K562 (cell line): ENCODE measurements around the gene SERPINE1.

ENCODE experiments used
- POLR2A ChIP-seq: fragments of 450-650 bp; conservative IDR thresholded peaks from 2 replicates; pipeline ENCODE4 v1.6.1; 2016
- RFX5 ChIP-seq: IDR thresholded peaks from 2 replicates; pipeline ENCODE4 v1.6.1; 2011; ENCODE audit warnings: low read depth, mild to moderate bottlenecking, improper control_type of control experiment, low read length
- SP1 ChIP-seq: sonication (generic); formaldehyde crosslinking; IDR thresholded peaks from 2 replicates; pipeline ENCODE4 v1.8.1; 2022; ENCODE audit warnings: mild to moderate bottlenecking, missing genetic modification reagents
- TBL1XR1 ChIP-seq, 2 experiments: IDR thresholded peaks; 2 replicates each; pipeline ENCODE4 v1.6.1; 2012; ENCODE audit warnings: improper control_type of control experiment in 2 of 2, low read length in 2 of 2, mild to moderate bottlenecking in 1 of 2
- ZNF785 ChIP-seq: fragments of 250-450 bp; sonication (Bioruptor Pico); IDR thresholded peaks from 2 replicates; pipeline ENCODE4 v1.4.0; 2020; ENCODE audit warnings: mild to moderate bottlenecking
- TF ChIP-seq, protein P1 (sequence below): sonication (generic); formaldehyde crosslinking; IDR thresholded peaks from 2 replicates; pipeline ENCODE4 v1.8.1; 2023; ENCODE audit warnings: mild to moderate bottlenecking, missing genetic modification reagents

DNA sequence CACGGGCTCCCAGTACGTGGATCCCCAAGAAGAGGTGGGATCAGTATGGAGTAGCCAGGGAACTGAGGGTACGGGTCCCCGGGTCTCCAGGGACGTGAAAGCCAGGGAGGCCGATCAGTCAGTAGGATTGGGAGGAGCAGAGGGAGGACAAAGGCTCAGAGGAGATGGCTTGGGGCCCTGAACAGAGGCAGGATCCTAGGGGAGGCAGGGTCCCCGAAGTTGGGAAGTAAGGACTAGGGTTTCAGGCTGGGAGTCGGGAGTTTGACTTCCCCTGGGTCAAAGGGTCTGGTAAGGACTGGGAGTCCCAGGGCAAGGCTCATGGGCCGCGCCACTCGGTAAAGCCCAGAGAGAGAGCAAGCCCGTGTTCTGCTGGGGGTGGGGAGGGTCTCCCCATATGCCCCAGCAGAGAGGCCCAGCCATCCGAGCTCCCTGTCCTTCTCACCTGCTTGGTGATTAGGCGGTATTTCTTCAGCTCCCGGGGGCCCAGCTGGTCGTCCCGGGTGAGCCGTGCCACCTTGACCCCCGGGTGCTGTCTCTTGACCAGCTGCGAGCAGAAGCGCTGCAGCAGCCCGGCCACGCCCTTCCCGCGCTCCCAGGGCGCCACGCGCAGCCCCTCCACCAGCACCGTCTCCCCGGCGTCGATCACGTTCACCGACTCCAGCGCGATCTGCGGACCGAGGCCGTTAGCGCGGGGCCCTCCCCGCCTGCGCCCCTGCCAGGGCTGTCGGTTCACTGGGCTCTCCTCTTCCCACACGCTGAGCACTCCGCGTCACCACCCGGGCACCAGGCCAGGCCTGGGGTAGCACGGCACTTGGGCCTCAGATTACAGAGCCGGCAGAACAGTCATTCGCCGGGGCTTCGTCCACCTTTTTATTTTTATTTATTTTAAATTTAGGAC, 46.2 kb downstream of the SERPINE1 start:
- TF ChIP-seq TBL1XR1 (IDR thresholded peaks at IDR 0.05; ENCODE audit: low read length in 2 of 2), result no peak
- no peak for TF ChIP-seq ZNF785
- no peak for TF ChIP-seq POLR2A
- TF ChIP-seq SP1 (CRISPR knock-in tag), result no peak
- TF ChIP-seq RFX5, result no peak
- TF ChIP-seq, protein P1, sequence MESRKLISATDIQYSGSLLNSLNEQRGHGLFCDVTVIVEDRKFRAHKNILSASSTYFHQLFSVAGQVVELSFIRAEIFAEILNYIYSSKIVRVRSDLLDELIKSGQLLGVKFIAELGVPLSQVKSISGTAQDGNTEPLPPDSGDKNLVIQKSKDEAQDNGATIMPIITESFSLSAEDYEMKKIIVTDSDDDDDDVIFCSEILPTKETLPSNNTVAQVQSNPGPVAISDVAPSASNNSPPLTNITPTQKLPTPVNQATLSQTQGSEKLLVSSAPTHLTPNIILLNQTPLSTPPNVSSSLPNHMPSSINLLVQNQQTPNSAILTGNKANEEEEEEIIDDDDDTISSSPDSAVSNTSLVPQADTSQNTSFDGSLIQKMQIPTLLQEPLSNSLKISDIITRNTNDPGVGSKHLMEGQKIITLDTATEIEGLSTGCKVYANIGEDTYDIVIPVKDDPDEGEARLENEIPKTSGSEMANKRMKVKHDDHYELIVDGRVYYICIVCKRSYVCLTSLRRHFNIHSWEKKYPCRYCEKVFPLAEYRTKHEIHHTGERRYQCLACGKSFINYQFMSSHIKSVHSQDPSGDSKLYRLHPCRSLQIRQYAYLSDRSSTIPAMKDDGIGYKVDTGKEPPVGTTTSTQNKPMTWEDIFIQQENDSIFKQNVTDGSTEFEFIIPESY, result no peak
